Ovary (tissue), 9 donors: Measurements from ENCODE around the gene ADAM12. TPM values are rescaled to one million over a fixed set of nuclear protein-coding genes. Genes with fewer than 3 reads are reported as not detected.
A peak's percentile ranks its signal among the peaks of the same experiment; 100 is the strongest.

Source experiments
- DNase-seq, 5 donors: peaks; one replicate each; pipeline ENCODE4 v3.0.0-alpha.2; 2019 to 2020
- H3K27ac ChIP-seq, 2 donors: fragments of 200-600 bp; one replicate each; pipeline versions ENCODE4 v1.5.1 to v1.8.0; 2019 to 2022
- H3K27me3 ChIP-seq: fragments of 200-600 bp; one replicate; pipeline ENCODE4 v1.8.0; 2022
- H3K36me3 ChIP-seq: fragments of 200-600 bp; sonication (generic); one replicate; pipeline ENCODE4 v1.5.1; 2019
- H3K4me1 ChIP-seq: one replicate; pipeline ENCODE4 v1.8.1; 2013; ENCODE audit warnings: mild to moderate bottlenecking, moderate library complexity; ENCODE audit not compliant: insufficient read depth
- H3K4me3 ChIP-seq: fragments of 200-600 bp; sonication (generic); one replicate; pipeline ENCODE4 v1.5.1; 2017
- H3K9me3 ChIP-seq, 2 donors: fragments of 200-600 bp in 1 of 2; sonication (generic) in 1 of 2; one replicate each; pipeline versions ENCODE4 v1.5.1 to v1.8.1; 2013 to 2019; ENCODE audit warnings: mild to moderate bottlenecking in 1 of 2, moderate library complexity in 1 of 2
- CTCF ChIP-seq, 3 donors: fragments of 450-650 bp in 2 of 3; fragments of 200-600 bp in 1 of 3; IDR thresholded peaks; one replicate each; pipeline versions ENCODE4 v1.5.1 to v1.8.0; 2016 to 2022; ENCODE audit warnings: antibody characterized with exemption in 3 of 3, mild to moderate bottlenecking in 1 of 3
- EP300 ChIP-seq: sonication (generic); formaldehyde crosslinking; IDR thresholded peaks from one replicate; pipeline ENCODE4 v1.6.1; 2017; ENCODE audit warnings: antibody characterized with exemption
- POLR2A ChIP-seq: fragments of 450-650 bp; IDR thresholded peaks from one replicate; pipeline ENCODE4 v1.6.1; 2017; ENCODE audit warnings: antibody characterized with exemption, mild to moderate bottlenecking, moderate library complexity
- WGBS, 3 donors: extraction: QIAGEN DNeasy Blood & Tissue Kit in 1 of 3; methylation state at CpG; one replicate each; pipeline versions ENCODE4 v1.1.5 to v1.1.7; 2013 to 2017; 5-methylcytosine and 5-hydroxymethylcytosine counted together
- intact Hi-C, 4 donors: fragments of 100-400 bp; cut with DNase I; formaldehyde crosslinking; loops; one replicate each; pipeline versions ENCODE4 v1.11.0 to v1.15.1; 2022 to 2023
- polyA plus RNA-seq, 2 donors: library from polyadenylated mRNA; stranded (reverse); fragments of 200-250 nt in 1 of 2; fragments of 350-450 nt in 1 of 2; fragmentation: Illumina TruSeq in 1 of 2; extraction: RNeasy Lipid Tissue Mini Kit (QIAGEN cat#74804) in 1 of 2; gene quantifications; one replicate each; pipeline ENCODE4 v1.2.3, GENCODE V29; 2013 to 2014
- total RNA-seq, 7 donors: library from RNA; depleted of rRNA in 2 of 7; stranded (reverse); fragments of >200 nt in 2 of 7; fragmentation: NEBNext Ultra II Directional in 3 of 7; extraction: Animal tissue kit (Norgen Biotek cat#: 25700) in 3 of 7; gene quantifications; one replicate each; pipeline versions ENCODE4 v1.1.0 to v1.2.4, GENCODE V29; 2016 to 2023
- donor health status: DM: no; HTN: no; CAD: no; lungs with moderate emphysema.
- donor health status: DM: no; HTN: no; CAD: no.
- donor health status: Bipolar disorder and iron deficiency.
- donor health status: DM: yes; HTN: yes; CAD: no.
- donor health status: DM: no; HTN: no; CAD: no.
- donor health status: DM: yes; HTN: yes; CAD: no.

ADAM12 gene
- total and polyA plus RNA-seq, 9 donors, result 1.8 to 27.2 (median 10.3) TPM

- DNase-seq, result no peak
- TF ChIP-seq POLR2A (no peak), EP300 (no peak), CTCF (IDR thresholded peaks at IDR 0.05) (no peak)
These were observed 230.0 kb downstream of the ADAM12 start for GRCh38 chr10:126158133-126158892.

GRCh38 chr10:126157189-126157588 lies 231.1 kb downstream of the ADAM12 start:
- Histone ChIP-seq H3K36me3 (no peaks in the 10 kb centered on the region), H3K27ac (no peak overlapping the region), H3K4me3 (no peak overlapping the region), H3K27me3 (no peaks in the 10 kb centered on the region), H3K4me1 (peaks cover 9% of the 10 kb centered on the region), H3K9me3 (no peaks in the 10 kb centered on the region)
- intact Hi-C loops, result no loop called here
- TF ChIP-seq CTCF (IDR thresholded peaks at IDR 0.05) (no peak), POLR2A (no peak)
- 77 to 89% (median 77%) methylated on average over 5 of the region's 5 CpGs for WGBS, 3 donors
- DNase-seq, result no peak

More at GRCh38 chr10:126158133-126158892, 230.0 kb downstream of the ADAM12 start:
- no peaks in the 10 kb centered on the region for H3K9me3 ChIP-seq
- H3K27me3 ChIP-seq, result no peaks in the 10 kb centered on the region
- intact Hi-C loops, result loop anchor here in 1 of 4 donors (1.0 kb wide), 1 partner anchor 9 kb away; no protein-coding TSS in a partner anchor
- 69% methylated on average over 20 of the region's 20 CpGs for WGBS, 3 donors
- no peak overlapping the region for H3K4me3 ChIP-seq
- peaks cover 9% of the 10 kb centered on the region for H3K4me1 ChIP-seq
- H3K36me3 ChIP-seq, result no peaks in the 10 kb centered on the region
- no peak overlapping the region for H3K27ac ChIP-seq

GRCh38 chr10:126156503-126156902 lies 231.8 kb downstream of the ADAM12 start:
- 24 to 57% (median 39%) methylated on average over 6 of the region's 6 CpGs for WGBS, 3 donors
- DNase-seq, result peak in 1 of 5 donors; percentile 47
- Histone ChIP-seq H3K36me3 (no peaks in the 10 kb centered on the region), H3K27ac (no peak overlapping the region), H3K4me3 (no peak overlapping the region), H3K4me1 (peaks cover 9% of the 10 kb centered on the region), H3K9me3 (no peaks in the 10 kb centered on the region), H3K27me3 (no peaks in the 10 kb centered on the region)
- intact Hi-C loops, result no loop called here
- TF ChIP-seq POLR2A (no peak), EP300 (no peak), CTCF (IDR thresholded peaks at IDR 0.05) (no peak)

GRCh38 chr10:126156012-126156411 lies 232.3 kb downstream of the ADAM12 start:
- no peak for DNase-seq
- 78 to 86% (median 81%) methylated on average over 7 of the region's 7 CpGs for WGBS, 3 donors
- Histone ChIP-seq H3K27ac (no peak overlapping the region), H3K27me3 (no peaks in the 10 kb centered on the region), H3K36me3 (no peaks in the 10 kb centered on the region), H3K4me3 (no peak overlapping the region), H3K9me3 (no peaks in the 10 kb centered on the region), H3K4me1 (peaks cover 9% of the 10 kb centered on the region)
- no peak for TF ChIP-seq EP300
- TF ChIP-seq POLR2A, result no peak
- no peak for TF ChIP-seq CTCF (IDR thresholded peaks at IDR 0.05)
- intact Hi-C loops, result no loop called here
